ENCODE measurements around the gene GRK2. TPM values are rescaled to one million over a fixed set of nuclear protein-coding genes. Genes with fewer than 3 reads are reported as not detected.

Gene GRK2
- total and polyA plus RNA-seq, 2 donors (not counting 3 experiments of a cell fraction or from before 2014, with no cell fraction given): 57.9 to 62.3 TPM

GRCh38 chr11:67247946-67248550, 18.2 kb upstream of the GRK2 start:
- Histone ChIP-seq H3K4me1 (ENCODE audit: control insufficient read depth, extremely low read depth, insufficient read depth, low read length) (no peaks in the 10 kb centered on the region), H4K20me1 (replicated peaks; ENCODE audit: control insufficient read depth, extremely low read depth, insufficient read depth, low read length) (no peaks in the 10 kb centered on the region), H3K79me2 (ENCODE audit: control insufficient read depth, insufficient read depth, low read length) (peaks cover 22% of the 10 kb centered on the region), H3K27me3 (ENCODE audit: control insufficient read depth in 2 of 2, insufficient read depth in 2 of 2, low read length in 2 of 2) (no peaks in the 10 kb centered on the region), H3K9me3 (replicated peaks; ENCODE audit: control insufficient read depth, insufficient read depth, low read length) (no peaks in the 10 kb centered on the region), H3K9me1 (replicated peaks; ENCODE audit: control insufficient read depth, extremely low read depth, insufficient read depth, low read length) (no peaks in the 10 kb centered on the region), H3K4me2 (ENCODE audit: insufficient read depth, low read length) (no peak overlapping the region), H3K36me3 (ENCODE audit: control insufficient read depth in 2 of 2, extremely low read depth in 1 of 2, insufficient read depth in 2 of 2, low read length in 2 of 2) (peaks cover 44 to 58% of the 10 kb centered on the region in 2 experiments), H3K4me3 (replicated peaks in 1 of 3; ENCODE audit: insufficient read depth in 1 of 3, low read depth in 1 of 3, low read length in 3 of 3) (no peak overlapping the region), H2AFZ (ENCODE audit: low read depth, low read length) (no peak overlapping the region), H3K27ac (ENCODE audit: insufficient read depth, low read depth, low read length) (no peak overlapping the region), H3K9ac (replicated peaks; ENCODE audit: extremely low read depth, insufficient read depth, low read length) (no peak overlapping the region)
- POLR2A ChIA-PET: no interaction called here
- dilution Hi-C loops (cut with MboI; ENCODE audit: extremely low pct_ligation_motif_present, low sequenced_read_pairs): no loop called here
- intact Hi-C loops (cut with micrococcal nuclease): no loop called here
- CTCF ChIA-PET: no interaction called here
- FAIRE-seq: no peak
- no peak for DNase-seq (ENCODE audit: low read depth, low spot score)
- no peak for TF ChIP-seq EZH2 (IDR thresholded peaks at IDR 0.05; ENCODE audit: borderline replicate concordance, low read depth, low read length, severe bottlenecking)
- no peak for TF ChIP-seq CTCF (IDR thresholded peaks at IDR 0.05; ENCODE audit: extremely low read depth in 1 of 2, insufficient read depth in 1 of 2, low read depth in 1 of 2, low read length in 2 of 2)
- no peak for TF ChIP-seq MAX (IDR thresholded peaks at IDR 0.05; ENCODE audit: insufficient read depth, insufficient read length)
- no peak for TF ChIP-seq GATA2 (IDR thresholded peaks at IDR 0.05; ENCODE audit: insufficient read depth, insufficient read length, low read depth, low read length)
- TF ChIP-seq POLR2A (IDR thresholded peaks at IDR 0.05; ENCODE audit: low read depth, low read length): no peak
- no peak for TF ChIP-seq JUN (IDR thresholded peaks at IDR 0.05; ENCODE audit: borderline replicate concordance, insufficient read depth, insufficient read length, low read depth)
- TF ChIP-seq FOS (IDR thresholded peaks at IDR 0.05; ENCODE audit: borderline replicate concordance, insufficient read depth, low read length): no peak
- no TSS peak for BruUV-seq (replicated peaks)
